B cell (primary cell): ENCODE data around the gene HS3ST5. TPM values are rescaled to one million over a fixed set of nuclear protein-coding genes. Genes with fewer than 3 reads are reported as not detected.

Experiments used
- ATAC-seq: fragments of 200-7000 bp; cut with Tn5 transposase; one replicate; pipeline ENCODE4 v1.10.0; 2021; ENCODE audit warnings: low read depth, mild to moderate bottlenecking, moderate number of reproducible peaks, moderate library complexity
- CTCF ChIA-PET: fragments of 350-600 bp; sonication (Branson Sonifier 250); formaldehyde crosslinking; loops from one replicate; lab custom pipeline; 2021; ENCODE audit warnings: antibody characterized with exemption, inconsistent platforms; lab: Charles Lee
- POLR2A ChIA-PET: fragments of 350-600 bp; sonication (Branson Sonifier 250); formaldehyde crosslinking; loops from one replicate; lab custom pipeline; 2021; ENCODE audit warnings: antibody characterized with exemption; lab: Charles Lee
- DNase-seq: peaks from one replicate; pipeline ENCODE4 v3.0.0; 2013
- H2AFZ ChIP-seq: 2 replicates; pipeline ENCODE4 v1.6.1; 2012; ENCODE audit warnings: mild to moderate bottlenecking, low read depth, low read length; ENCODE audit not compliant: insufficient read depth, poor library complexity, severe bottlenecking
- H3K27ac ChIP-seq, 2 donors: 1 replicate in 1 of 2; 2 replicates in 1 of 2; pipeline ENCODE4 v1.5.1; 2012 to 2013; ENCODE audit warnings: low read length in 2 of 2, mild to moderate bottlenecking in 2 of 2, moderate library complexity in 1 of 2
- H3K27me3 ChIP-seq, 4 experiments: fragments of 200-600 bp in 1 of 4; sonication (generic) in 1 of 4; replicated peaks in 1 of 4; 1 replicate in 2 of 4; 2 replicates in 2 of 4; pipeline versions ENCODE4 v1.6.1 to v1.7.0; 2013 to 2016; ENCODE audit warnings: low read length in 3 of 4, mild to moderate bottlenecking in 2 of 4, mixed read lengths in 1 of 4, moderate library complexity in 1 of 4; ENCODE audit not compliant: insufficient read depth in 4 of 4, control insufficient read depth in 3 of 4; ENCODE audit errors: control extremely low read depth in 1 of 4
- H3K36me3 ChIP-seq, 2 experiments: replicated peaks in 1 of 2; 1 replicate in 1 of 2; 2 replicates in 1 of 2; pipeline versions ENCODE4 v1.6.1 to v1.7.1; 2013; ENCODE audit warnings: low read length in 1 of 2; ENCODE audit not compliant: insufficient read depth in 2 of 2, control insufficient read depth in 1 of 2; ENCODE audit errors: control extremely low read depth in 1 of 2, extremely low read depth in 1 of 2
- H3K4me1 ChIP-seq, 2 donors: fragments of 200-600 bp in 1 of 2; sonication (generic) in 1 of 2; 1 replicate in 1 of 2; 2 replicates in 1 of 2; pipeline versions ENCODE4 v1.5.1 to v1.6.1; 2013 to 2017; ENCODE audit warnings: low read length in 2 of 2; ENCODE audit not compliant: control insufficient read depth in 2 of 2, insufficient read depth in 2 of 2
- H3K4me2 ChIP-seq: replicated peaks from 2 replicates; pipeline ENCODE3; 2012; ENCODE audit warnings: mild to moderate bottlenecking, low read depth, low read length; ENCODE audit not compliant: poor library complexity, severe bottlenecking
- H3K4me3 ChIP-seq, 5 experiments: fragments of 200-600 bp in 1 of 5; sonication (generic) in 1 of 5; 1 replicate in 3 of 5; 2 replicates in 2 of 5; pipeline versions ENCODE4 v1.5.1 to v1.7.0; 2011 to 2016; ENCODE audit warnings: low read length in 4 of 5, mild to moderate bottlenecking in 4 of 5, low read depth in 2 of 5, control low read depth in 1 of 5, moderate library complexity in 1 of 5; ENCODE audit not compliant: insufficient read depth in 1 of 5; ENCODE audit errors: control extremely low read depth in 1 of 5, extremely low read depth in 1 of 5
- H3K79me2 ChIP-seq: fragments of 200-600 bp; sonication (generic); one replicate; pipeline ENCODE4 v1.6.0; 2016; ENCODE audit warnings: low read length; ENCODE audit not compliant: control insufficient read depth, insufficient read depth
- H3K9ac ChIP-seq: fragments of 200-600 bp; sonication (generic); 2 replicates; pipeline ENCODE4 v1.6.1; 2017; ENCODE audit warnings: mild to moderate bottlenecking, low read length, moderate library complexity
- H3K9me3 ChIP-seq, 3 donors: one replicate each; pipeline versions ENCODE4 v1.6.1 to v1.7.1; 2013; ENCODE audit warnings: low read length in 2 of 3; ENCODE audit not compliant: control insufficient read depth in 2 of 3, insufficient read depth in 1 of 3; ENCODE audit errors: control extremely low read depth in 1 of 3
- H4K20me1 ChIP-seq: 2 replicates; pipeline ENCODE4 v1.6.0; 2012; ENCODE audit warnings: mild to moderate bottlenecking, low read length; ENCODE audit not compliant: insufficient read depth, control insufficient read depth, poor library complexity, severe bottlenecking
- H3K27ac Mint-ChIP-seq: one replicate; pipeline ENCODE4 v1.8.0; 2021; ENCODE audit warnings: mixed read lengths
- H3K27me3 Mint-ChIP-seq: one replicate; pipeline ENCODE4 v1.8.0; 2021; ENCODE audit warnings: mixed read lengths
- H3K4me1 Mint-ChIP-seq: one replicate; pipeline ENCODE4 v1.8.0; 2021; ENCODE audit warnings: mixed read lengths
- H3K4me3 Mint-ChIP-seq: one replicate; pipeline ENCODE4 v1.8.0; 2021; ENCODE audit warnings: mixed read lengths
- H3K9me3 Mint-ChIP-seq: one replicate; pipeline ENCODE4 v1.8.0; 2022; ENCODE audit warnings: mixed read lengths; ENCODE audit not compliant: insufficient read depth
- EZH2 ChIP-seq: IDR thresholded peaks from 2 replicates; pipeline ENCODE4 v1.6.1; 2012; ENCODE audit warnings: borderline replicate concordance, low read depth, mild to moderate bottlenecking, moderate library complexity, low read length; ENCODE audit not compliant: insufficient read depth, poor library complexity, severe bottlenecking
- WGBS: methylation state at CpG from one replicate; pipeline ENCODE4 v1.1.5; 2013; ENCODE audit warnings: missing lambda C conversion rate; ENCODE audit not compliant: insufficient coverage; 5-methylcytosine and 5-hydroxymethylcytosine counted together
- intact Hi-C: fragments of 100-400 bp; cut with micrococcal nuclease; formaldehyde crosslinking; loops from one replicate; pipeline ENCODE4 v1.10.0; 2022
- polyA plus RNA-seq: library from polyadenylated mRNA; depleted of rRNA; stranded (reverse); fragments of >200 nt; gene quantifications from 2 replicates; pipeline ENCODE4 v1.2.3, GENCODE V29; 2012
- total RNA-seq, 2 donors: library from RNA; stranded (reverse); fragments of 120-200 nt in 1 of 2; gene quantifications; 1 replicate in 1 of 2; 2 replicates in 1 of 2; pipeline versions ENCODE4 v1.2.3 to v1.2.4, GENCODE V29; 2013 to 2022
- TF ChIP-seq, protein P1 (sequence below): fragments of 200-600 bp; IDR thresholded peaks from one replicate; pipeline ENCODE4 v1.8.0; 2022; ENCODE audit warnings: antibody characterized with exemption, mild to moderate bottlenecking

HS3ST5 gene
- total and polyA plus RNA-seq, 2 donors (not counting 1 experiment from before 2014, with no cell fraction given) = not detected

- Histone ChIP-seq H3K4me2 (no peak overlapping the region), H3K79me2 (no peaks in the 10 kb centered on the region), H3K9ac (no peak overlapping the region), H3K27ac (no peak overlapping the region), H3K27me3 (no peaks in the 10 kb centered on the region), H3K36me3 (no peaks in the 10 kb centered on the region), H3K4me1 (no peaks in the 10 kb centered on the region), H3K4me3 (no peak overlapping the region), H2AFZ (no peak overlapping the region), H4K20me1 (no peaks in the 10 kb centered on the region), H3K9me3 (peaks cover 0 to 3% (median 0%) of the 10 kb centered on the region in 3 donors)
- Mint-ChIP-seq H3K4me1 (no peaks in the 10 kb centered on the region), H3K27ac (no peak overlapping the region), H3K27me3 (no peaks in the 10 kb centered on the region), H3K4me3 (no peak overlapping the region), H3K9me3 (no peaks in the 10 kb centered on the region)
- DNase-seq = no peak
- intact Hi-C loops = no loop called here
- POLR2A ChIA-PET = no interaction called here
- CTCF ChIA-PET = no interaction called here
- TF ChIP-seq EZH2 = no peak
- TF ChIP-seq, protein P1, sequence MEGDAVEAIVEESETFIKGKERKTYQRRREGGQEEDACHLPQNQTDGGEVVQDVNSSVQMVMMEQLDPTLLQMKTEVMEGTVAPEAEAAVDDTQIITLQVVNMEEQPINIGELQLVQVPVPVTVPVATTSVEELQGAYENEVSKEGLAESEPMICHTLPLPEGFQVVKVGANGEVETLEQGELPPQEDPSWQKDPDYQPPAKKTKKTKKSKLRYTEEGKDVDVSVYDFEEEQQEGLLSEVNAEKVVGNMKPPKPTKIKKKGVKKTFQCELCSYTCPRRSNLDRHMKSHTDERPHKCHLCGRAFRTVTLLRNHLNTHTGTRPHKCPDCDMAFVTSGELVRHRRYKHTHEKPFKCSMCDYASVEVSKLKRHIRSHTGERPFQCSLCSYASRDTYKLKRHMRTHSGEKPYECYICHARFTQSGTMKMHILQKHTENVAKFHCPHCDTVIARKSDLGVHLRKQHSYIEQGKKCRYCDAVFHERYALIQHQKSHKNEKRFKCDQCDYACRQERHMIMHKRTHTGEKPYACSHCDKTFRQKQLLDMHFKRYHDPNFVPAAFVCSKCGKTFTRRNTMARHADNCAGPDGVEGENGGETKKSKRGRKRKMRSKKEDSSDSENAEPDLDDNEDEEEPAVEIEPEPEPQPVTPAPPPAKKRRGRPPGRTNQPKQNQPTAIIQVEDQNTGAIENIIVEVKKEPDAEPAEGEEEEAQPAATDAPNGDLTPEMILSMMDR = no peak
- no peak for ATAC-seq
- no CpG with 5 or more reads among the region's 2 CpGs for WGBS
These were observed 183.8 kb downstream of the HS3ST5 start for GRCh38 chr6:114158838-114159694.

DNA sequence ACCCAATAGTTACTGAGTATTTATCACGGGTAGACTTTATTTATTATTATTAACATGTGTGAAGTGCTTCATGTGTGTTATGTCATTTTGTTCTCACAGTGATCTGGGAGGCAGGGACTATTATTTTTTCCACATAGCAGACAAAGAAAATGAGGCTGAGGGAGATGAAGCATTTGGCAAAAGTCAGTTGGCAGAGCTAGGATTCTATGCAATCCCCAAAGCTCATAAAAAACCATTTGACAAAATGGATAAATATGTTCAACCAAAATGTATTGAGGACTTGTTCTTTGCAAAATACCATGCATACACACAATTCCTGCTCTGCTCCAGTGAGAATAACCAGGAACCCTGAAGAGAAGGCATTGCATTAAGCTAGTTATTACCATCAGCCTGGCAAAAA lies 184.4 kb downstream of the HS3ST5 start:
- H2AFZ ChIP-seq = no peak overlapping the region
- ChIA-PET CTCF (no interaction called here), POLR2A (no interaction called here)
- TF ChIP-seq EZH2 = no peak
- TF ChIP-seq, protein P1 = no peak
- no peak overlapping the region for H3K4me2 ChIP-seq
- H4K20me1 ChIP-seq = no peaks in the 10 kb centered on the region
- H3K9me3 ChIP-seq = peaks cover 0 to 3% (median 0%) of the 10 kb centered on the region in 3 donors
- no peaks in the 10 kb centered on the region for H3K36me3 ChIP-seq
- H3K27me3 ChIP-seq = no peaks in the 10 kb centered on the region
- Mint-ChIP-seq H3K4me1 (no peaks in the 10 kb centered on the region), H3K27ac (no peak overlapping the region), H3K9me3 (no peaks in the 10 kb centered on the region), H3K27me3 (no peaks in the 10 kb centered on the region), H3K4me3 (no peak overlapping the region)
- H3K4me3 ChIP-seq = no peak overlapping the region
- intact Hi-C loops = no loop called here
- ATAC-seq (no peak), DNase-seq (no peak)
- no peak overlapping the region for H3K27ac ChIP-seq
- H3K9ac ChIP-seq = no peak overlapping the region
- no peaks in the 10 kb centered on the region for H3K79me2 ChIP-seq
- no CpG with 5 or more reads among the region's 1 CpG for WGBS
- H3K4me1 ChIP-seq = no peaks in the 10 kb centered on the region
